PC-3 (cell line): ENCODE results near the gene CLEC11A. TPM values are rescaled to one million over a fixed set of nuclear protein-coding genes. Genes with fewer than 3 reads are reported as not detected.
A peak's percentile ranks its signal among the peaks of the same experiment; 100 is the strongest.

Experiments used
- ATAC-seq: fragments of 200-7000 bp; cut with Tn5 transposase; 2 replicates; pipeline ENCODE4 v1.9.1; 2020; ENCODE audit warnings: mild to moderate bottlenecking, moderate library complexity
- BruUV-seq: library from RNA; stranded (reverse); fragments of 400-500 nt; replicated peaks from 2 replicates; lab custom pipeline; 2021; lab: Mats Ljungman, UMichigan
- CTCF ChIA-PET: fragments of 300-600 bp; sonication (Branson Sonifier 250); formaldehyde crosslinking; loops from one replicate; lab custom pipeline; 2022; ENCODE audit warnings: antibody characterized with exemption; lab: Charles Lee
- POLR2A ChIA-PET: fragments of 300-600 bp; sonication (Branson Sonifier 250); formaldehyde crosslinking; loops from one replicate; lab custom pipeline; 2022; ENCODE audit warnings: antibody characterized with exemption; ENCODE audit not compliant: unreplicated experiment; lab: Charles Lee
- DNase-seq: peaks from one replicate; pipeline ENCODE4 v3.0.0-alpha.2; 2015
- H2AFZ ChIP-seq: fragments of 300-600 bp; sonication (generic); 2 replicates; pipeline ENCODE4 v1.6.0; 2016; ENCODE audit warnings: antibody characterized with exemption, low read length
- H3F3A ChIP-seq: fragments of 300-600 bp; sonication (generic); one replicate; pipeline ENCODE4 v1.6.0; 2017; ENCODE audit warnings: antibody characterized with exemption, low read length, control low read depth, mild to moderate bottlenecking; ENCODE audit not compliant: unreplicated experiment
- H3K27ac ChIP-seq: fragments of 300-600 bp; sonication (generic); 2 replicates; pipeline ENCODE4 v1.5.1; 2016; ENCODE audit warnings: mild to moderate bottlenecking, low read length
- H3K27me3 ChIP-seq: fragments of 300-600 bp; sonication (generic); 2 replicates; pipeline ENCODE4 v1.6.1; 2016; ENCODE audit warnings: low read length, mixed read lengths
- H3K36me3 ChIP-seq: fragments of 300-600 bp; sonication (generic); 2 replicates; pipeline ENCODE4 v1.6.1; 2016; ENCODE audit warnings: low read depth, mixed run types, low read length, mixed read lengths
- H3K4me1 ChIP-seq: fragments of 300-600 bp; sonication (generic); 2 replicates; pipeline ENCODE4 v1.5.1; 2016; ENCODE audit warnings: low read length; ENCODE audit not compliant: insufficient read depth
- H3K4me2 ChIP-seq: fragments of 300-600 bp; sonication (generic); 2 replicates; pipeline ENCODE4 v1.6.0; 2016; ENCODE audit warnings: low read length
- H3K4me3 ChIP-seq: fragments of 300-600 bp; sonication (generic); 2 replicates; pipeline ENCODE4 v1.5.1; 2016; ENCODE audit warnings: mild to moderate bottlenecking, low read length, mixed read lengths
- H3K79me2 ChIP-seq: fragments of 300-600 bp; sonication (generic); 2 replicates; pipeline ENCODE4 v1.6.1; 2017; ENCODE audit warnings: low read length, mixed read lengths
- H3K9ac ChIP-seq: fragments of 300-600 bp; sonication (generic); 2 replicates; pipeline ENCODE4 v1.6.0; 2016; ENCODE audit warnings: mild to moderate bottlenecking, low read length
- H3K9me2 ChIP-seq: fragments of 300-600 bp; sonication (generic); replicated peaks from 2 replicates; pipeline ENCODE4 v1.6.1; 2016; ENCODE audit warnings: mixed run types, low read length, mixed read lengths
- H3K9me3 ChIP-seq: fragments of 300-600 bp; sonication (generic); 2 replicates; pipeline ENCODE4 v1.6.1; 2016; ENCODE audit warnings: low read length, mixed read lengths
- H4K20me1 ChIP-seq: fragments of 300-600 bp; sonication (generic); 2 replicates; pipeline ENCODE4 v1.6.1; 2016; ENCODE audit warnings: low read length, mixed read lengths
- EZH2 ChIP-seq: fragments of 300-600 bp; sonication (generic); IDR thresholded peaks from one replicate; pipeline ENCODE4 v1.6.1; 2017; ENCODE audit warnings: antibody characterized with exemption, mild to moderate bottlenecking, low read length; ENCODE audit not compliant: unreplicated experiment
- EZH2phosphoT487 ChIP-seq: fragments of 300-600 bp; sonication (generic); IDR thresholded peaks from 2 replicates; pipeline ENCODE4 v1.6.1; 2018; ENCODE audit warnings: mild to moderate bottlenecking, antibody characterized with exemption, low read length, borderline replicate concordance
- intact Hi-C: fragments of 100-400 bp; cut with micrococcal nuclease; formaldehyde crosslinking; loops from 2 replicates; pipeline ENCODE4 v1.9.0; 2023
- total RNA-seq: library from RNA; depleted of rRNA; stranded (reverse); fragments of >200 nt; gene quantifications from 2 replicates; pipeline ENCODE4 v1.2.3, GENCODE V29; 2014
- TF ChIP-seq, protein P1 (sequence below): fragments of 300-600 bp; sonication (generic); conservative IDR thresholded peaks from 2 replicates; pipeline ENCODE4 v1.5.1; 2017; ENCODE audit warnings: antibody characterized with exemption, low read depth, mild to moderate bottlenecking, low read length

CLEC11A gene
- total RNA-seq, 1 experiment from 2014 or later, result 2.3 TPM

- Histone ChIP-seq H3K79me2 (no peaks in the 10 kb centered on the region), H3K27me3 (peaks cover 35% of the 10 kb centered on the region), H3K9me3 (no peaks in the 10 kb centered on the region), H3K9ac (no peak overlapping the region), H3K36me3 (no peaks in the 10 kb centered on the region), H3K4me1 (peaks cover 15% of the 10 kb centered on the region), H3F3A (no peaks in the 10 kb centered on the region), H2AFZ (no peak overlapping the region), H3K4me3 (no peak overlapping the region), H3K4me2 (peak overlapping the region; percentile 63), H3K9me2 (no peaks in the 10 kb centered on the region), H4K20me1 (no peaks in the 10 kb centered on the region), H3K27ac (no peak overlapping the region)
- DNase-seq, result no peak
- ATAC-seq, result no peak
- CTCF ChIA-PET, result interaction anchor here (0.6 kb wide), 1 partner anchor 345 kb away, joined by 3 read pairs; no protein-coding TSS in a partner anchor
- POLR2A ChIA-PET, result no interaction called here
- BruUV-seq, result no TSS peak
- intact Hi-C loops, result no loop called here
- TF ChIP-seq EZH2, result no peak
- TF ChIP-seq EZH2phosphoT487, result no peak
- TF ChIP-seq, protein P1, sequence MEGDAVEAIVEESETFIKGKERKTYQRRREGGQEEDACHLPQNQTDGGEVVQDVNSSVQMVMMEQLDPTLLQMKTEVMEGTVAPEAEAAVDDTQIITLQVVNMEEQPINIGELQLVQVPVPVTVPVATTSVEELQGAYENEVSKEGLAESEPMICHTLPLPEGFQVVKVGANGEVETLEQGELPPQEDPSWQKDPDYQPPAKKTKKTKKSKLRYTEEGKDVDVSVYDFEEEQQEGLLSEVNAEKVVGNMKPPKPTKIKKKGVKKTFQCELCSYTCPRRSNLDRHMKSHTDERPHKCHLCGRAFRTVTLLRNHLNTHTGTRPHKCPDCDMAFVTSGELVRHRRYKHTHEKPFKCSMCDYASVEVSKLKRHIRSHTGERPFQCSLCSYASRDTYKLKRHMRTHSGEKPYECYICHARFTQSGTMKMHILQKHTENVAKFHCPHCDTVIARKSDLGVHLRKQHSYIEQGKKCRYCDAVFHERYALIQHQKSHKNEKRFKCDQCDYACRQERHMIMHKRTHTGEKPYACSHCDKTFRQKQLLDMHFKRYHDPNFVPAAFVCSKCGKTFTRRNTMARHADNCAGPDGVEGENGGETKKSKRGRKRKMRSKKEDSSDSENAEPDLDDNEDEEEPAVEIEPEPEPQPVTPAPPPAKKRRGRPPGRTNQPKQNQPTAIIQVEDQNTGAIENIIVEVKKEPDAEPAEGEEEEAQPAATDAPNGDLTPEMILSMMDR, result no peak
These were observed 20.9 kb upstream of the CLEC11A start for GRCh38 chr19:50702158-50702870.

DNA sequence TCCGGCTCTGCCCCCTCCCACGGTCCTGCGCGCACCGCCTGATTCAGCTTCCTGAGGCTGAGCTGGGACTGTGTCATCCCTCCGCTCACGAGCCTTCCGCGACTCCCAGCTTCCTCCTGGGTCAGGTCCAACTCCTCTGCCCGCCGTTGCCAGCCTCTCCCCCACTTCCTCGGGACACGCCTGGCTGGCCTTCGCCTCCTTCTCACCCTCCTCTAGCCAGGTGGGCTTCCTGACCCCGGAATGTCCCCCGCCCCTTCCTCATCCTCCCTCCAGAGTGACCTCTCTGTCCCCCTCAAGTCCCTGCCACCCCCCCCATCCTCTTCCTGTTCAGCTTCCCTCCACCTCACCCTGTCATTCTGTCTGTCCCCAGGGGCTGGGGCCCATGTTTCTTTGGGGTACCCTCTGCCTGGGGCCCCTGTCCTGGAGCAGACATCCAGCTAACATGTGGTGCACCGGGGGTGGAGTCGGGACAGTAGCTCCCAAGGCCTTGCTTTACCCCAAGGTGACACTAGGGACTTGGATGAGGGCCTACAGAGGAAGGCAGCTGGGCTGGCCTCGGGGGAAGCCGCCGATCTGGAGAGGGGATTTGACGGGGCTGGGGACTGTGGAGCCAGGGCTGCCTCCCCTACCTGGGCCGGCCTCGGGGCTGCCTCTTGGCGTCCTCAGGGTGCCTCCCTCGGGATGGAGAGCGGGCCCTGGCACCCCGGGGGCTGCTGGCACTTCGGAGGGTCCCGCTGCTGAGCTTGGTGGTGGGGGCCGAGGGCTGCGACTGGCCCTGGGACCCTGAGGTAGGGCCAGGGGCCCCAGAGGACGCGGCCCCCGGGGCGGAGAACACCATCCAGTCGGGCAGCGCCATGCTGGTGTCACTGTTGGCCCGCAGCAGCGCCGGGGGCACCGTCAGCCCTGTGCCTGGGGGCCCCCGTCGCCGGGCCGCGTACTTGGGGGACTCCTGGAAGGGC, 20.0 kb upstream of the CLEC11A start:
- peaks cover 15% of the 10 kb centered on the region for H3K4me1 ChIP-seq
- H3K9me3 ChIP-seq, result no peaks in the 10 kb centered on the region
- peak; percentile 64 for ATAC-seq
- H3K4me3 ChIP-seq, result 0 out of 2 replicates have a peak overlapping the region, but pooled peaks have one; percentile 9
- peaks cover 35% of the 10 kb centered on the region for H3K27me3 ChIP-seq
- no peaks in the 10 kb centered on the region for H3K9me2 ChIP-seq
- no peaks in the 10 kb centered on the region for H3K79me2 ChIP-seq
- peak; percentile 57 for DNase-seq
- H3K27ac ChIP-seq, result no peak overlapping the region
- CTCF ChIA-PET, result interaction anchor here (0.6 to 1.6 kb wide), 5 partner anchors 22 to 147 kb away, joined by 3 to 21 read pairs (median 4); no protein-coding TSS in a partner anchor
- TF ChIP-seq, protein P1, result no peak
- TF ChIP-seq EZH2phosphoT487 (no peak), EZH2 (no peak)
- intact Hi-C loops, result no loop called here
- BruUV-seq, result no TSS peak
- peak overlapping the region; percentile 73 for H3K4me2 ChIP-seq
- no peak overlapping the region for H2AFZ ChIP-seq
- no peaks in the 10 kb centered on the region for H3F3A ChIP-seq
- no peak overlapping the region for H3K9ac ChIP-seq
- no peaks in the 10 kb centered on the region for H4K20me1 ChIP-seq
- no peaks in the 10 kb centered on the region for H3K36me3 ChIP-seq
- POLR2A ChIA-PET, result no interaction called here
